ENCODE data around the gene OPN4. TPM values are rescaled to one million over a fixed set of nuclear protein-coding genes. Genes with fewer than 3 reads are reported as not detected.

Gene OPN4
- total RNA-seq, 2 experiments from 2014 or later: not detected

GRCh38 chr10:86657396-86658011, 3.2 kb downstream of the OPN4 start:
- Mint-ChIP-seq H3K27ac (no peak overlapping the region), H3K4me3 (no peak overlapping the region), H3K36me3 (ENCODE audit: low read depth) (no peaks in the 10 kb centered on the region), H3K9me3 (no peaks in the 10 kb centered on the region), H3K4me1 (ENCODE audit: low read depth) (no peaks in the 10 kb centered on the region), H3K27me3 (no peaks in the 10 kb centered on the region)
- CTCF ChIA-PET: no interaction called here
- POLR2A ChIA-PET: no interaction called here
- DNase-seq (no peak), ATAC-seq (no peak)
- intact Hi-C loops (cut with micrococcal nuclease): no loop called here
- no peak for TF ChIP-seq CTCF (IDR thresholded peaks at IDR 0.05)

- intact Hi-C loops (cut with micrococcal nuclease): no loop called here
- H3K4me1 Mint-ChIP-seq (ENCODE audit: low read depth): no peaks in the 10 kb centered on the region
- H3K36me3 Mint-ChIP-seq (ENCODE audit: low read depth): no peaks in the 10 kb centered on the region
- H3K27me3 Mint-ChIP-seq: no peaks in the 10 kb centered on the region
- no peak for TF ChIP-seq CTCF (IDR thresholded peaks at IDR 0.05)
- no peak for ATAC-seq
- no peak overlapping the region for H3K4me3 Mint-ChIP-seq
- no peak overlapping the region for H3K27ac Mint-ChIP-seq
- H3K9me3 Mint-ChIP-seq: no peaks in the 10 kb centered on the region
- DNase-seq: no peak
- POLR2A ChIA-PET: no interaction called here
- CTCF ChIA-PET: no interaction called here
These were observed 4.0 kb downstream of the OPN4 start for GRCh38 chr10:86658261-86658741.

GRCh38 chr10:86658751-86659150, 4.4 kb downstream of the OPN4 start:
- Mint-ChIP-seq H3K27me3 (no peaks in the 10 kb centered on the region), H3K4me3 (no peak overlapping the region), H3K4me1 (ENCODE audit: low read depth) (no peaks in the 10 kb centered on the region), H3K27ac (no peak overlapping the region), H3K9me3 (no peaks in the 10 kb centered on the region), H3K36me3 (ENCODE audit: low read depth) (no peaks in the 10 kb centered on the region)
- ATAC-seq: no peak
- CTCF ChIA-PET: no interaction called here
- intact Hi-C loops (cut with micrococcal nuclease): no loop called here
- TF ChIP-seq CTCF (IDR thresholded peaks at IDR 0.05): no peak
- DNase-seq: no peak
- POLR2A ChIA-PET: no interaction called here

GRCh38 chr10:86659161-86659691, 4.9 kb downstream of the OPN4 start:
- no peaks in the 10 kb centered on the region for H3K9me3 Mint-ChIP-seq
- intact Hi-C loops (cut with micrococcal nuclease): no loop called here
- no peak for DNase-seq
- no peak overlapping the region for H3K4me3 Mint-ChIP-seq
- no peak overlapping the region for H3K27ac Mint-ChIP-seq
- ATAC-seq: no peak
- no peaks in the 10 kb centered on the region for H3K27me3 Mint-ChIP-seq
- no peaks in the 10 kb centered on the region for H3K36me3 Mint-ChIP-seq (ENCODE audit: low read depth)
- POLR2A ChIA-PET: no interaction called here
- TF ChIP-seq CTCF (IDR thresholded peaks at IDR 0.05): no peak
- CTCF ChIA-PET: no interaction called here
- no peaks in the 10 kb centered on the region for H3K4me1 Mint-ChIP-seq (ENCODE audit: low read depth)

GRCh38 chr10:86659721-86660453, 5.5 kb downstream of the OPN4 start:
- no peaks in the 10 kb centered on the region for H3K4me1 Mint-ChIP-seq (ENCODE audit: low read depth)
- DNase-seq (no peak), ATAC-seq (no peak)
- ChIA-PET CTCF (no interaction called here), POLR2A (no interaction called here)
- no peak for TF ChIP-seq CTCF (IDR thresholded peaks at IDR 0.05)
- no peak overlapping the region for H3K4me3 Mint-ChIP-seq
- H3K9me3 Mint-ChIP-seq: no peaks in the 10 kb centered on the region
- intact Hi-C loops (cut with micrococcal nuclease): no loop called here
- no peaks in the 10 kb centered on the region for H3K27me3 Mint-ChIP-seq
- no peaks in the 10 kb centered on the region for H3K36me3 Mint-ChIP-seq (ENCODE audit: low read depth)
- H3K27ac Mint-ChIP-seq: no peak overlapping the region
